ENCODE results near the gene FER.
"Not testable (repeated sequence)": the region's sequence is repeated elsewhere in the genome, so short reads cannot be mapped to it uniquely, and the experiment has no call there.

The FER gene

GRCh38 chr5:108881133-108881532, 133.4 kb downstream of the FER start:
- DNase-seq (ENCODE audit: low read depth): no peak

- no peak for DNase-seq (ENCODE audit: low read depth)
These were observed 137.0 kb downstream of the FER start for GRCh38 chr5:108884736-108885135.

DNA sequence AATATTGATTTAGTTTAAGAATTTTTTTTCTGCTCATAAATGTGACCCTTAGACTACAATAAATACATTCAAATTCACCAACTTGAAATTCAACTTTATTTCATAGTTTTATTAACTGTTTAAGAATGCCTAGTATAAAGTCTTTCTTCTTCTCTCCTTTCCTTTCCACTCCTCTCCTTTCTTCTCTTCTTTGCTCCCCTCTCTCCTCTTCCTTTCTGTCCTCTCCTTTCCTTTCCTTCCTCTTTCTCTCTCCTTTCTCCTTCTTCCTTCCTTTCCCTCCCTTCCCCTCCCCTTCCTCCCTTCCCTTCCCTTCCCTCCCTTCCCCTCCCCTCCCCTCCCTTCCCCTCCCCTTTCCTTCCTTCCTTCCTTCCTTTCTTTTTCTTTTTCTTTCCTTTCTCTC, 150.6 kb downstream of the FER start:
- no peak for DNase-seq (ENCODE audit: low read depth)

- no peak for DNase-seq (ENCODE audit: low read depth)
These were observed 151.0 kb downstream of the FER start for GRCh38 chr5:108898707-108899106.

DNA sequence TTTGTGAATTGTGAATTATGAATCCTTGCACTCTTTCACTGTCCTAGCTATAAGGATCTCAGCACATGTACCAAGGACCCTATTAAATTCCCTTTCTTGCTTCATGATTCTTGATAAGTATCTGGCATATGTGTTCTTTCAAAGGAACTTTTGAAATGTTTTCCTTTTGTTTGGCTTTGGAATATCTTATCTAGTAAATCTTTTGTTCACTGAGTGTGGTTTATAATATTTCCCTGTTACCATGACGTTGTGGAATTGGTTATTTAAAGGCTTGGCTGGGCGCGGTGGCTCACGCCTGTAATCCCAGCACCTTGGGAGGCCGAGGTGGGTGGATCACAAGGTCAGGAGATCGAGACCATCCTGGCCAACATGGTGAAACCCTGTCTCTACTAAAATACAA, 151.5 kb downstream of the FER start:
- not testable (repeated sequence) for DNase-seq (ENCODE audit: low read depth)

GRCh38 chr5:108900668-108901067, 153.0 kb downstream of the FER start:
- no peak for DNase-seq (ENCODE audit: low read depth)

GRCh38 chr5:108905805-108906204, 158.1 kb downstream of the FER start:
- no peak for DNase-seq (ENCODE audit: low read depth)

- no peak for DNase-seq (ENCODE audit: low read depth)
These were observed 162.9 kb downstream of the FER start for GRCh38 chr5:108910627-108911026.

DNA sequence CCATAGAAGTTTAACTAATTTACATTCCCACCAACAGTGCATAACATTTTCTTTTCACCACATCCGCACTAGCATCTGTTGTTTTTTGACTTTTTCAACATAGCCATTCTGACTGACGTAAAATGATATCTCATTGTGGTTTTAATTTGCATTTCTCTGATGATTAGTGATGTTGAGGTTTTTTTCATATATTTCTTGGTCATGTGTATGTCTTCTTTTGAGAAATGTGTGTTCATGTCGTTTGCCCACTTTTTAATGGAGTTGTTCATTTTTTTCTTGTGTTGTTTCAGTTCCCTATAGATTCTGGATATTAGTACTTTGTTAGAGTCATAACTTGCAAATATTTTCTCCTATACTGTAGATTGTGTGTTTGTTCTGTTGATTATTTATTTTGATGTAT, 163.4 kb downstream of the FER start:
- no peak for DNase-seq (ENCODE audit: low read depth)

- DNase-seq (ENCODE audit: low read depth): no peak
These were observed 169.9 kb downstream of the FER start for GRCh38 chr5:108917596-108917995.

- no peak for DNase-seq (ENCODE audit: low read depth)
These were observed 172.1 kb downstream of the FER start for GRCh38 chr5:108919591-108920326.

- DNase-seq (ENCODE audit: low read depth): no peak
These were observed 176.8 kb downstream of the FER start for GRCh38 chr5:108924457-108924961.

DNA sequence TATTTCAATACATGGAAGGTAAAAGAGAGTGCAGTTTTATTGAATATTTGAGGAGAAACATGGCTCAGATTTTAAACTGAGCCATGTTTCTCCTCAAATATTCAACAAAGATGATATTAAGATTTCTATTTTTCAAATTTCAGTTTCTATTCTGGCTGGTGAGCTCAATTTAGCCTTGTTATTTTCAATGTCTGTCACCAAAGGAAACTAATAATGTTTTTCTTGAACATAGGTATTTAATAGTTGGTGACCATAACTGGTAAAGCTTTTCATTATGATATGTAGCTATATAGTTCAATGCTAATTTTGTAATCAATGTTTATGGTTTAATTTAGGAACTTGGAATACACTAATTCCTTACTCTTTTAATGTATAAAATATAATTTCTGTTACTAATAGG, 177.4 kb downstream of the FER start:
- DNase-seq (ENCODE audit: low read depth): no peak

DNA sequence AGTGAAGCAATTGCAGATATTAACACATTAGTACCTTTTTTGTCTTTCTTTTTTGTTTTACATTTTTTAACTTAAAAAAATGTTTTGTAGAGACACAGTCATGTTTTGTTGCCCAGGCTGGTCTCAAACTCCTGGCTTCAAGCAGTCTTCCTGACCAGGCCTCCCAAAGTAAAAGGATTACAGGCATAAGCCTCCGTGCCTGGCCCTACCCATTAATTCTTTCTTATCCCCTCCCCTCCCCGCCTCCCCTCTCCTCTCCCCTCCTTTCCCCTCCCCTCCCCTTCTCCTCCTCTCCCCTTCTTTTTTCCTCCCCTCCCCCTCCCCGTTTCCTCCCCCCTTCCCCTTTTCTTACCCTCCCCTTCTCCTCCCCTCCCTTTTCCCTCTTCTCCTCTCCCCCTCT, 182.4 kb downstream of the FER start:
- DNase-seq (ENCODE audit: low read depth): no peak

DNA sequence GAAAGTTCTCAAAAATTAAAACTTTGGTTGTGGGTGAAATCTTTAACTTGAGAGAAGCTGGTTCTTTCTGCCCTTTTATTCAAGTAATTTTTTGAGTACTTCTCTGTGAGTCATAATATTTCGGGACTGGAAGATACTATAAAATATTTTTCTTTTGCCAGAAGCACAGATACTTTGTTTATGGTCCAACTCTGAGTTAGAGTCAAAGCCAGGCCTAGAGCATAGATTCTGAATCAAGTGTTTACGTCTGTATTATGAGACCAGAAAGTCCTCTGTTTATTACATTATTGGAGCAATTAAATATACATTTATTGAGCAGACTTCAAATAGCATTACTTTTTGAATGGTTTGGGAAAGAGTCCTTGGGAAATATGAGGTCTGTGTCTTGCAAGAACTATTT, 187.9 kb downstream of the FER start:
- DNase-seq (ENCODE audit: low read depth): no peak

DNA sequence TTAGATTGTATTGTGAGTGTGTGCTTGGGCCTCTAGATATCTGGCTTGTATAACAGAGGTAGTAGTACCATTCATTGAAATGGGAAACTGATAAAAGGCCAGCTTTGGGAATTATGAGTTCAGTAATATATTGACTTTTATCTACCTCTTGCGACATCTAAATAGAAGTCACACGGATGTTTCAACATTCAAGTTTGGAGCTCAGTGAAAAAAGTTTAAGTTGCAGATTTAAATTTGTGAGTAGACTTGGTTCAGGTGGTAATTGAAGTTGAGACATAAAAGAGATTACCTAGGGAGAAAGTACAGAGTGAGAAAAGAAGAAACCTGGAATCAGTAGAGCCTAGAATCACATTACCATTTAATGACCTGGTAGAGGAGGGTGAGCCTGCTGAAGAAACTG, 189.5 kb downstream of the FER start:
- no peak for DNase-seq (ENCODE audit: low read depth)

DNA sequence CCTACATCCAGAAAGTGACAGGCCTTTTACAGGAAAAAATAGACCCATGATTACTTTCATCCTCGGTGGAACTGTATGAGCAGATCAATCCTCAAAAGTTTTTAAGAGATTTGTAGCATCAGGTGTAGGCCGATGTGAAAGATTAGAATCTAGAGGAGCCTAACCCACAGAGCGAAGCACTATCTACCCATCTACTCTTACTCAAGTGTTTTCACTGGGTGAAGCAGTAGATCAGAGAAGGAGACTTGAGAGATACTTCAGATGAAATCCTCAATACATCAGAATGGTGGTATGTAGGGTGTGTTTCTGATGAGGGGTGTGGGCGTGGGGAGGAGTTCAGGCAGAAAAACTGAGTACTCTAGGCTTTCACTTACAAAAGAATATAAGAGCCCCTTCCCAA, 192.8 kb downstream of the FER start:
- no peak for DNase-seq (ENCODE audit: low read depth)

DNA sequence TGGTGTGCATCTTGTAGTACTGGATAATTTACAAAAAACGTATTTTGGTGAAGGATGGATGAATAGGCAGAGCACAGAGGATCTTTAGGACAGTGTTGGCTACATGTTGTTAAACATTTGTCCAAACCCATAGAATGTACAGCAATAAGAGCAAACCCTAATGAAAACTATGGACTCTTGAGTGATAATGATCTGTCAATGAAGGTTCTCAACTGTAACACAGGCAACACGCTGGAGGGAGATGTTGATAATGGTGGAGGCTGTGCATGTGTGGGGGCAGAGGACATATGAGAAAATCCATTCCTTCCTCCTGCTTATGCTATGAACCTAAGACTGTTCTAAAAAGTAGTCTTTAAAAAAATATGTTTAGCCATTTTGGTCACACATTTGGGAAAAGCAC, 194.0 kb downstream of the FER start:
- DNase-seq (ENCODE audit: low read depth): no peak

- DNase-seq (ENCODE audit: low read depth): no peak
These were observed 195.0 kb downstream of the FER start for GRCh38 chr5:108942701-108943100.

GRCh38 chr5:108945094-108945493, 197.4 kb downstream of the FER start:
- DNase-seq (ENCODE audit: low read depth): no peak

GRCh38 chr5:108946008-108946407, 198.3 kb downstream of the FER start:
- DNase-seq (ENCODE audit: low read depth): no peak

DNA sequence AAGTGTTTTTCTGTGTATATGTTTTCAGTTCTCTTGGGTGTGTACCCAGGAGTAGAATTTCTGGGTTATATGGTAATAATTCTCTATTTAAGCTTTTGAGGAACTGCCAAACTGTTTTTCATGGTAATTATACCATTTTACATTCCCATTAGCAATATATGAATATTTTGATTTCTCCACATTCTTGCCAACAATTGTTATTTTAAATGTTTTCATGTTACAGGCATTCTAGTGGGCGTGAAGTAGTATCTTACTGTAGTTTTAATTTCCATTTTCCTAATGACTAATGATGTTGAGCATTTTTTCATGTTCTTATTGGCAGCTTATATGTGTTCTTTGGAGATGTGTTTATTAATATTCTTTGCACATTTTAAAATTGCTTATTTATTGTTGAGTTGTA, 199.5 kb downstream of the FER start:
- DNase-seq (ENCODE audit: low read depth): no peak

DNA sequence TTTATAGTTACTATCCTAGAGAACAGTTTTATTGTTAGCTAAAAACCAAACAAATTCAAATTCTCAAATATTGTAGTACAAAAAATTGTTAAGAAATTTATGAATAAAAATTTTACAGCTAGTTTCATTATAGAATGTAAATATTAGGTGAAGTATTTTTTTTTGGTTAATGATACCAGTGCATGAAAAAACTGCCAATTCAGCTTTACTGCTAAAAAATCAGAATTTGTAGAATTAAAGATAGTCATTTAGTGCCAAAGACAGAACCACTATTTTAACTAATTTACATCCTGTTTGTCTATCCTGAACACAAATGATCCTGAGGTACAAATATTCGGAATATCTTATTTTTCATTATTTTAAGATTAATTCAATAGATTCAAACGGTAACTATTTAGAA, 202.6 kb downstream of the FER start:
- no peak for DNase-seq (ENCODE audit: low read depth)

DNA sequence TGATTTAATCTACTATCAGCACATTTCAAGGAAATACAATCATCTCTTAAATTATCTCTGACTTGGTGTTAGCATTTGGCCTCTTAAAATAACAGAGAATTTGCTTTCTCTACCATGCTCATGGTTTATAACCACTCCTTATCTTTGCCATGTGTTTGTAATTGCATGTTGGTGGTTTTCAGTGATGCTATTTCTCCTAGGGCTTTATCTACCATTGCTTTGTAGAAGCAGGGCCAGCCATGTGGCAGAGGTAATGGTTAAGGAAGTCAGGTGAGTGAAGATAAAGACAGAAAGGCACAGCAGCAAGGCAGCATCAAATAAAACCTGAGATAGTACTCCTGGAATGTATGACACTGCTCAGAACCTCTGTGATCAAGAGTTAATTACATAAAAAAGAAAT, 206.2 kb downstream of the FER start:
- no peak for DNase-seq (ENCODE audit: low read depth)
